ENCODE data around the gene APOL4.
"Not testable (repeated sequence)": the region's sequence is repeated elsewhere in the genome, so short reads cannot be mapped to it uniquely, and the experiment has no call there.

Gene APOL4

GRCh38 chr22:36204632-36205015 is 3.0 kb upstream of the APOL4 start:
- H3K4me3 ChIP-seq (ENCODE audit: low read length) = no peak overlapping the region
- TF ChIP-seq ZNF274 (IDR thresholded peaks at IDR 0.05; ENCODE audit: low read depth, low read length) = no peak

GRCh38 chr22:36204001-36204631 is 2.5 kb upstream of the APOL4 start:
- H3K4me3 ChIP-seq (ENCODE audit: low read length) = no peak overlapping the region
- no peak for TF ChIP-seq ZNF274 (IDR thresholded peaks at IDR 0.05; ENCODE audit: low read depth, low read length)

- not testable (repeated sequence) for H3K4me3 ChIP-seq (ENCODE audit: low read length)
Observed at GRCh38 chr22:36203441-36203840, 1.8 kb upstream of the APOL4 start.

- not testable (repeated sequence) for H3K4me3 ChIP-seq (ENCODE audit: low read length)
Observed at GRCh38 chr22:36202906-36203305, 1.3 kb upstream of the APOL4 start.

- not testable (repeated sequence) for H3K4me3 ChIP-seq (ENCODE audit: low read length)
Observed at GRCh38 chr22:36201025-36201424, 584 bp downstream of the APOL4 start.

GRCh38 chr22:36199001-36199551 is 2.5 kb downstream of the APOL4 start:
- no peak for TF ChIP-seq ZNF274 (IDR thresholded peaks at IDR 0.05; ENCODE audit: low read depth, low read length)
- no peak overlapping the region for H3K4me3 ChIP-seq (ENCODE audit: low read length)

GRCh38 chr22:36198536-36198935 is 3.1 kb downstream of the APOL4 start:
- TF ChIP-seq ZNF274 (IDR thresholded peaks at IDR 0.05; ENCODE audit: low read depth, low read length) = no peak
- H3K4me3 ChIP-seq (ENCODE audit: low read length) = no peak overlapping the region

GRCh38 chr22:36197514-36198146 is 4.0 kb downstream of the APOL4 start:
- no peak for TF ChIP-seq ZNF274 (IDR thresholded peaks at IDR 0.05; ENCODE audit: low read depth, low read length)

GRCh38 chr22:36197065-36197440 is 4.6 kb downstream of the APOL4 start:
- TF ChIP-seq ZNF274 (IDR thresholded peaks at IDR 0.05; ENCODE audit: low read depth, low read length) = no peak
- no peak overlapping the region for H3K4me3 ChIP-seq (ENCODE audit: low read length)

More at GRCh38 chr22:36197514-36198146, 4.0 kb downstream of the APOL4 start:
- H3K4me3 ChIP-seq (ENCODE audit: low read length) = no peak overlapping the region

GRCh38 chr22:36196254-36197064 is 5.2 kb downstream of the APOL4 start:
- TF ChIP-seq ZNF274 (IDR thresholded peaks at IDR 0.05; ENCODE audit: low read depth, low read length) = no peak
- no peak overlapping the region for H3K4me3 ChIP-seq (ENCODE audit: low read length)

GRCh38 chr22:36194971-36195370 is 6.6 kb downstream of the APOL4 start:
- no peak for TF ChIP-seq ZNF274 (IDR thresholded peaks at IDR 0.05; ENCODE audit: low read depth, low read length)
- no peak overlapping the region for H3K4me3 ChIP-seq (ENCODE audit: low read length)

- no peak for TF ChIP-seq ZNF274 (IDR thresholded peaks at IDR 0.05; ENCODE audit: low read depth, low read length)
Observed at GRCh38 chr22:36194385-36194784, 7.2 kb downstream of the APOL4 start.

GRCh38 chr22:36193577-36193976 is 8.0 kb downstream of the APOL4 start:
- H3K4me3 ChIP-seq (ENCODE audit: low read length) = no peak overlapping the region
- TF ChIP-seq ZNF274 (IDR thresholded peaks at IDR 0.05; ENCODE audit: low read depth, low read length) = no peak

More at GRCh38 chr22:36194385-36194784, 7.2 kb downstream of the APOL4 start:
- no peak overlapping the region for H3K4me3 ChIP-seq (ENCODE audit: low read length)

- no peak overlapping the region for H3K4me3 ChIP-seq (ENCODE audit: low read length)
- TF ChIP-seq ZNF274 (IDR thresholded peaks at IDR 0.05; ENCODE audit: low read depth, low read length) = no peak
Observed at GRCh38 chr22:36193171-36193570, 8.4 kb downstream of the APOL4 start.

GRCh38 chr22:36192542-36192941 is 9.1 kb downstream of the APOL4 start:
- TF ChIP-seq ZNF274 (IDR thresholded peaks at IDR 0.05; ENCODE audit: low read depth, low read length) = no peak
- no peak overlapping the region for H3K4me3 ChIP-seq (ENCODE audit: low read length)

Measured in GM08714 (cell line).